ENCODE results near the gene ZBTB21. TPM values are rescaled to one million over a fixed set of nuclear protein-coding genes. Genes with fewer than 3 reads are reported as not detected.

ZBTB21 gene
- polyA plus RNA-seq, 2 of the 4 experiments (the other 2 are of a cell fraction): 5.4 to 13.1 TPM

DNA sequence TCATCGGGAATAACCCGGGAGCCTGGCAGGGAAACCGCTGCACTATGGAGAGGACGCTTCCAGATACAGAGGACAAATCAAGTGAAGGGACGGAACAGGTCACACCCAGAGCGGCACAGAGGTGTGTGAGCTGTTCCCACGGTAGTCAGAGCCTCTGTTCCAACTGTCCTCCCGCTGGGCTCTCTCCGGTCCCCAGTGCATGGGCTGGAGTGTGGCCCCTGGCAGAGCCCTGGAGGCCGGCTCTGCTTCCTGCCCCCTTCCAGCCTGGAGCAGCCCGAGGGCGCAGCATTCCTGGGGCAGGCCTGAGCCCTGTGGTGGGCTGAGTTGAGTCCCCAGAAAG, 11.9 kb upstream of the ZBTB21 start:
- WGBS (ENCODE audit: missing lambda C conversion rate): 36% methylated on average over 7 of the region's 12 CpGs
- H3K27ac ChIP-seq: no peak overlapping the region
- H3K4me1 ChIP-seq: no peaks in the 10 kb centered on the region
- ATAC-seq: no peak
- H3K9me3 ChIP-seq: no peaks in the 10 kb centered on the region
- H3K4me3 ChIP-seq: no peak overlapping the region
- FAIRE-seq: no peak
- CTCF ChIA-PET: no interaction called here
- POLR2A ChIA-PET: no interaction called here
- TF ChIP-seq NPAS2 (CRISPR knock-in tag; IDR thresholded peaks at IDR 0.05; ENCODE audit: borderline replicate concordance) (no peak), ESRRA (IDR thresholded peaks at IDR 0.05; ENCODE audit: borderline replicate concordance, low read length) (no peak), NFE2L2 (conservative IDR thresholded peaks at IDR 0.05; ENCODE audit: low read length) (no peak), RCOR1 (IDR thresholded peaks at IDR 0.05; ENCODE audit: low read depth, low read length) (no peak), ZSCAN20 (CRISPR knock-in tag; IDR thresholded peaks at IDR 0.05) (no peak)
- TF ChIP-seq, protein P1, sequence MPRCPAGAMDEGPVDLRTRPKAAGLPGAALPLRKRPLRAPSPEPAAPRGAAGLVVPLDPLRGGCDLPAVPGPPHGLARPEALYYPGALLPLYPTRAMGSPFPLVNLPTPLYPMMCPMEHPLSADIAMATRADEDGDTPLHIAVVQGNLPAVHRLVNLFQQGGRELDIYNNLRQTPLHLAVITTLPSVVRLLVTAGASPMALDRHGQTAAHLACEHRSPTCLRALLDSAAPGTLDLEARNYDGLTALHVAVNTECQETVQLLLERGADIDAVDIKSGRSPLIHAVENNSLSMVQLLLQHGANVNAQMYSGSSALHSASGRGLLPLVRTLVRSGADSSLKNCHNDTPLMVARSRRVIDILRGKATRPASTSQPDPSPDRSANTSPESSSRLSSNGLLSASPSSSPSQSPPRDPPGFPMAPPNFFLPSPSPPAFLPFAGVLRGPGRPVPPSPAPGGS (IDR thresholded peaks at IDR 0.05): no peak
- no peak for DNase-seq (ENCODE audit: low read depth in 1 of 2, low spot score in 1 of 2)
- H3K4me2 ChIP-seq: no peak overlapping the region

DNA sequence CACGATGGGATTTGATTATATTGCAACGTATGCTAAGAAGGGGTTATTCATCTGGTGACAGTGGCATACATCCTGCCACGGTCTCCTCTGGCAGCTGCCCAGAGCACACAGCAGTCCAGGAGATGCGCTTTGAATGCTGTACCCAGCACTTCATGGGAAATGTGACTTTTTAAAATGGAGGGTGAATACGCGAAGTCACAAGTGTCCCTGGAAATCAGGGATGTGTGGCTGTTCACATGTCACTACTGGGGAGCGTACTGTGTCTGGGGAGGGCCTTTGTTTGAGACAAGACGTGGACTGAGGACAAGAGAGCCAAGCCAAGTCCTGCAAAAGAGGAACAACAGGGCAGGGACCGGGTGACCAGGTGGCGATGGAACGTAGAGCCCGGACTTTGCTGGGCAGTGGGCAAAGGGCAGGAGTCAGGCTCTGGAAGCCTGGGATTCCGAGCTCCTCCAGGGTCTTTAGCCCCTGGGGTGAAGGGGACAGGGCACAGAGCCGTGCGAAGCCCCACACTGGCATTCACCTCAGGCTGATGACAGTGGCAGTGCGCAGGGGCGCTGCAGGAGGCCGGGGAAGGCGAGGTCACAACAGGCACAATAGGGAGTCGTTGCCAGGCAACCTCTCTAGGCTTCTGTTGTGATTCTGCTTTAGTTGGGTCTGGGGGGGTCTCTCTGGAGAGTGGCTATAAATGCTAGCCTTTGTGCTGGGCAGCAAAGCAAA, 11.4 kb upstream of the ZBTB21 start:
- 57% methylated on average over 13 of the region's 20 CpGs for WGBS (ENCODE audit: missing lambda C conversion rate)
- Histone ChIP-seq H3K4me3 (no peak overlapping the region), H3K9me3 (no peaks in the 10 kb centered on the region), H3K27ac (no peak overlapping the region), H3K4me2 (no peak overlapping the region), H3K4me1 (no peaks in the 10 kb centered on the region)
- ATAC-seq (no peak), DNase-seq (ENCODE audit: low read depth in 1 of 2, low spot score in 1 of 2) (no peak), FAIRE-seq (no peak)
- CTCF ChIA-PET: no interaction called here
- POLR2A ChIA-PET: no interaction called here
- TF ChIP-seq PHF8 (IDR thresholded peaks at IDR 0.05; ENCODE audit: borderline replicate concordance, low read depth) (no peak), RFX5 (IDR thresholded peaks at IDR 0.05) (no peak), CEBPB (IDR thresholded peaks at IDR 0.05) (no peak), HOXA7 (CRISPR knock-in tag; IDR thresholded peaks at IDR 0.05) (no peak), CBX8 (IDR thresholded peaks at IDR 0.05) (no peak), NFE2L2 (conservative IDR thresholded peaks at IDR 0.05; ENCODE audit: low read length) (no peak), KDM1A (IDR thresholded peaks at IDR 0.05; ENCODE audit: low read depth) (no peak)
- TF ChIP-seq, protein P2, sequence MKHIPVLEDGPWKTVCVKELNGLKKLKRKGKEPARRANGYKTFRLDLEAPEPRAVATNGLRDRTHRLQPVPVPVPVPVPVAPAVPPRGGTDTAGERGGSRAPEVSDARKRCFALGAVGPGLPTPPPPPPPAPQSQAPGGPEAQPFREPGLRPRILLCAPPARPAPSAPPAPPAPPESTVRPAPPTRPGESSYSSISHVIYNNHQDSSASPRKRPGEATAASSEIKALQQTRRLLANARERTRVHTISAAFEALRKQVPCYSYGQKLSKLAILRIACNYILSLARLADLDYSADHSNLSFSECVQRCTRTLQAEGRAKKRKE (CRISPR knock-in tag; IDR thresholded peaks at IDR 0.05; ENCODE audit: low read depth): no peak

DNA sequence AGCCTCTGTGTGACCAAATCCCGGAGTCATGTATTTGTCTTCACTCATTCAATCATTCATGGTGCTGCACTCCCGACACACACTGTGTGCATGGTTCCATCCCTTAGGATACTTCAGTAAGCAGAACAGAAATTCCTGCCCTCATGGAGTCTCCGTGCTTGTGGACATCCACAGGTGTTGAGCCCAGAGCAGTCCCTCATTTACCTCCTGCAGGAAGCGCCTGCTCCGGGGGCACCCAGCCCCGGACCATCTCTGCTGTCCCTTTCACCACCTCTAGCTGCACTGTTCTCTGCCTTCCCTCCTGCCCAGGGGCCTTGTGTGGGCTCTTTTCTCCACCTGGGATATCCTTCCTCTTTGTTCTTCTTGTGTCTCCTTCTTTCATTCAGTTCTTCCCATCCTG, 9.5 kb upstream of the ZBTB21 start:
- WGBS (ENCODE audit: missing lambda C conversion rate): 66% methylated on average over 6 of the region's 6 CpGs
- ChIA-PET POLR2A (no interaction called here), CTCF (no interaction called here)
- FAIRE-seq: no peak
- no peaks in the 10 kb centered on the region for H3K9me3 ChIP-seq
- no peak for ATAC-seq
- no peak overlapping the region for H3K4me3 ChIP-seq
- TF ChIP-seq SREBF2 (IDR thresholded peaks at IDR 0.05) (no peak), ESRRA (IDR thresholded peaks at IDR 0.05; ENCODE audit: borderline replicate concordance, low read length) (no peak), CBX8 (IDR thresholded peaks at IDR 0.05) (no peak), CHD4 (IDR thresholded peaks at IDR 0.05; ENCODE audit: borderline replicate concordance) (no peak), CEBPB (IDR thresholded peaks at IDR 0.05) (no peak), RCOR1 (IDR thresholded peaks at IDR 0.05; ENCODE audit: low read depth, low read length) (no peak), HEYL (CRISPR knock-in tag; IDR thresholded peaks at IDR 0.05) (no peak), NFE2L2 (conservative IDR thresholded peaks at IDR 0.05; ENCODE audit: low read length) (no peak), CBX2 (IDR thresholded peaks at IDR 0.05; ENCODE audit: borderline replicate concordance, low read depth) (no peak), ZFP36 (IDR thresholded peaks at IDR 0.05; ENCODE audit: borderline replicate concordance, partially characterized antibody) (no peak), SMC3 (IDR thresholded peaks at IDR 0.05) (no peak)
- TF ChIP-seq, protein P3, sequence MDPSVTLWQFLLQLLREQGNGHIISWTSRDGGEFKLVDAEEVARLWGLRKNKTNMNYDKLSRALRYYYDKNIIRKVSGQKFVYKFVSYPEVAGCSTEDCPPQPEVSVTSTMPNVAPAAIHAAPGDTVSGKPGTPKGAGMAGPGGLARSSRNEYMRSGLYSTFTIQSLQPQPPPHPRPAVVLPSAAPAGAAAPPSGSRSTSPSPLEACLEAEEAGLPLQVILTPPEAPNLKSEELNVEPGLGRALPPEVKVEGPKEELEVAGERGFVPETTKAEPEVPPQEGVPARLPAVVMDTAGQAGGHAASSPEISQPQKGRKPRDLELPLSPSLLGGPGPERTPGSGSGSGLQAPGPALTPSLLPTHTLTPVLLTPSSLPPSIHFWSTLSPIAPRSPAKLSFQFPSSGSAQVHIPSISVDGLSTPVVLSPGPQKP (IDR thresholded peaks at IDR 0.05; ENCODE audit: low read depth, low read length): no peak
- H3K27ac ChIP-seq: no peak overlapping the region
- no peak overlapping the region for H3K4me2 ChIP-seq
- DNase-seq (ENCODE audit: low read depth in 1 of 2, low spot score in 1 of 2): no peak
- no peaks in the 10 kb centered on the region for H3K4me1 ChIP-seq

Data from A549 (cell line).